ENCODE results near the gene MPPE1. TPM values are rescaled to one million over a fixed set of nuclear protein-coding genes. Genes with fewer than 3 reads are reported as not detected.

Gene MPPE1
- total and polyA plus RNA-seq, 2 of the 4 experiments (the other 2 are of a cell fraction) = 13.8 to 19.9 TPM

- Histone ChIP-seq H3K18ac (ENCODE audit: low read depth, low read length) (no peak overlapping the region), H3K4me3 (ENCODE audit: insufficient read depth, low read depth, low read length) (no peak overlapping the region), H3K4me1 (ENCODE audit: control insufficient read depth, insufficient read depth, low read length) (peaks cover 4% of the 10 kb centered on the region), H4K20me1 (ENCODE audit: insufficient read depth, low read length) (no peaks in the 10 kb centered on the region), H2BK5ac (ENCODE audit: low read depth, low read length, poor library complexity, severe bottlenecking) (no peak overlapping the region), H4K8ac (ENCODE audit: low read depth in 2 of 2, low read length in 2 of 2) (no peak overlapping the region), H4K91ac (ENCODE audit: insufficient read depth, low read depth, low read length) (no peak overlapping the region), H2BK20ac (ENCODE audit: low read depth, low read length) (no peak overlapping the region), H3K14ac (replicated peaks; ENCODE audit: low read depth, low read length) (no peak overlapping the region; the same call in 1 of the 2 replicates), H3K27ac (ENCODE audit: insufficient read depth, low read length) (no peak overlapping the region), H2AK5ac (ENCODE audit: low read depth, low read length) (no peak overlapping the region), H2BK15ac (ENCODE audit: low read depth, low read length) (no peak overlapping the region), H3K9me1 (ENCODE audit: insufficient read depth, low read length) (peaks cover 12% of the 10 kb centered on the region), H2AK9ac (replicated peaks; ENCODE audit: low read depth, low read length, poor library complexity) (no peak overlapping the region), H3K23ac (ENCODE audit: low read depth, low read length) (no peak overlapping the region), H3K4me2 (ENCODE audit: low read depth, low read length) (no peak overlapping the region), H2BK120ac (ENCODE audit: low read depth, low read length) (no peak overlapping the region), H3K9ac (ENCODE audit: low read depth, low read length) (no peak overlapping the region), H3K56ac (ENCODE audit: extremely low read depth, insufficient read depth, low read length) (no peak overlapping the region), H3K27me3 (ENCODE audit: control insufficient read depth, insufficient read depth, low read length) (no peaks in the 10 kb centered on the region), H3K9me3 (ENCODE audit: control insufficient read depth, insufficient read depth, low read length) (no peaks in the 10 kb centered on the region), H2AFZ (replicated peaks; ENCODE audit: low read length, poor library complexity) (no peak overlapping the region), H4K5ac (ENCODE audit: low read depth, low read length) (no peak overlapping the region), H3K36me3 (ENCODE audit: control insufficient read depth, insufficient read depth, low read length) (peaks cover 6% of the 10 kb centered on the region), H3K4ac (ENCODE audit: low read depth, low read length) (no peak overlapping the region), H3K79me1 (ENCODE audit: low read depth in 1 of 2, low read length in 2 of 2) (peaks cover 14 to 19% of the 10 kb centered on the region in 2 experiments; a peak in 3 of 4 replicates)
- dilution Hi-C loops (cut with HindIII; ENCODE audit: low sequenced_read_pairs, unreplicated experiment) (no loop called here), intact Hi-C loops (cut with micrococcal nuclease) (no loop called here), in situ Hi-C loops (cut with MboI; ENCODE audit: low sequenced_read_pairs) (no loop called here)
- WGBS, 2 experiments (ENCODE audit: extremely low coverage in 2 of 2, insufficient read length in 1 of 2) = no CpG with 5 or more reads among the region's 7 CpGs
- ATAC-seq (ENCODE audit: low read depth) = peak; percentile 51
- TF ChIP-seq RCOR1 (IDR thresholded peaks at IDR 0.05; ENCODE audit: insufficient replicate concordance, low read length) (no peak), CEBPB (IDR thresholded peaks at IDR 0.05; ENCODE audit: low read depth, low read length) (no peak), USF2 (IDR thresholded peaks at IDR 0.05; ENCODE audit: low read depth, low read length) (no peak), NFE2L2 (IDR thresholded peaks at IDR 0.05; ENCODE audit: low read depth, low read length) (no peak), RAD21 (IDR thresholded peaks at IDR 0.05; ENCODE audit: low read length) (no peak), CHD1 (IDR thresholded peaks at IDR 0.05; ENCODE audit: low read depth, low read length) (no peak), SMC3 (IDR thresholded peaks at IDR 0.05; ENCODE audit: low read depth, low read length) (no peak), MAFK (IDR thresholded peaks at IDR 0.05; ENCODE audit: low read depth, low read length) (no peak), ELK1 (IDR thresholded peaks at IDR 0.05; ENCODE audit: borderline replicate concordance, low read depth, low read length) (no peak), FOS (IDR thresholded peaks at IDR 0.05; ENCODE audit: low read depth, low read length) (no peak), MXI1 (IDR thresholded peaks at IDR 0.05; ENCODE audit: borderline replicate concordance, low read depth, low read length) (no peak), MAZ (IDR thresholded peaks at IDR 0.05; ENCODE audit: borderline replicate concordance, low read depth, low read length) (no peak), POLR2A (IDR thresholded peaks at IDR 0.05; ENCODE audit: low read depth, low read length) (no peak), BHLHE40 (IDR thresholded peaks at IDR 0.05; ENCODE audit: low read depth, low read length) (no peak), RFX5 (IDR thresholded peaks at IDR 0.05; ENCODE audit: low read depth, low read length) (no peak)
- TF ChIP-seq, protein P1, sequence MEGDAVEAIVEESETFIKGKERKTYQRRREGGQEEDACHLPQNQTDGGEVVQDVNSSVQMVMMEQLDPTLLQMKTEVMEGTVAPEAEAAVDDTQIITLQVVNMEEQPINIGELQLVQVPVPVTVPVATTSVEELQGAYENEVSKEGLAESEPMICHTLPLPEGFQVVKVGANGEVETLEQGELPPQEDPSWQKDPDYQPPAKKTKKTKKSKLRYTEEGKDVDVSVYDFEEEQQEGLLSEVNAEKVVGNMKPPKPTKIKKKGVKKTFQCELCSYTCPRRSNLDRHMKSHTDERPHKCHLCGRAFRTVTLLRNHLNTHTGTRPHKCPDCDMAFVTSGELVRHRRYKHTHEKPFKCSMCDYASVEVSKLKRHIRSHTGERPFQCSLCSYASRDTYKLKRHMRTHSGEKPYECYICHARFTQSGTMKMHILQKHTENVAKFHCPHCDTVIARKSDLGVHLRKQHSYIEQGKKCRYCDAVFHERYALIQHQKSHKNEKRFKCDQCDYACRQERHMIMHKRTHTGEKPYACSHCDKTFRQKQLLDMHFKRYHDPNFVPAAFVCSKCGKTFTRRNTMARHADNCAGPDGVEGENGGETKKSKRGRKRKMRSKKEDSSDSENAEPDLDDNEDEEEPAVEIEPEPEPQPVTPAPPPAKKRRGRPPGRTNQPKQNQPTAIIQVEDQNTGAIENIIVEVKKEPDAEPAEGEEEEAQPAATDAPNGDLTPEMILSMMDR (conservative IDR thresholded peaks at IDR 0.05; ENCODE audit: low read depth, low read length) = no peak
- ChIA-PET POLR2A (ENCODE audit: unreplicated experiment) (no interaction called here), CTCF (no interaction called here)
- BruUV-seq (replicated peaks) = no TSS peak
- DNase-seq = peak; percentile 56
These were observed 5.4 kb downstream of the MPPE1 start for GRCh38 chr18:11902522-11903292.

Measured in IMR-90 (cell line).